ENCODE results near the gene TMEM106A. TPM values are rescaled to one million over a fixed set of nuclear protein-coding genes. Genes with fewer than 3 reads are reported as not detected.
A peak's percentile ranks its signal among the peaks of the same experiment; 100 is the strongest.

Gene TMEM106A
- total and polyA plus RNA-seq, 2 of the 13 experiments (the other 11 are each of a cell fraction or from before 2014, with no cell fraction given): 16.9 to 35.9 TPM

- TF ChIP-seq AHDC1 (CRISPR knock-in tag; IDR thresholded peaks at IDR 0.05; ENCODE audit: borderline replicate concordance) (no peak), ZNF574 (CRISPR knock-in tag; IDR thresholded peaks at IDR 0.05) (no peak), CREB3 (CRISPR knock-in tag; IDR thresholded peaks at IDR 0.05) (peak; percentile 78; the same call in 1 of the 2 replicates), GZF1 (CRISPR knock-in tag; IDR thresholded peaks at IDR 0.05) (no peak), ZNF720 (CRISPR knock-in tag; IDR thresholded peaks at IDR 0.05) (no peak), ZGPAT (CRISPR knock-in tag; IDR thresholded peaks at IDR 0.05) (peak; percentile 17), ZNF7 (CRISPR knock-in tag; IDR thresholded peaks at IDR 0.05) (no peak), XBP1 (CRISPR knock-in tag; IDR thresholded peaks at IDR 0.05) (no peak), MZF1 (CRISPR knock-in tag; IDR thresholded peaks at IDR 0.05; ENCODE audit: borderline replicate concordance) (no peak), ELF4 (CRISPR knock-in tag; IDR thresholded peaks at IDR 0.05; ENCODE audit: borderline replicate concordance) (peak; percentile 70; the same call in 1 of the 2 replicates), POLR2G (IDR thresholded peaks at IDR 0.05; ENCODE audit: low read depth, low read length) (peak; percentile 19), ZNF224 (CRISPR knock-in tag; IDR thresholded peaks at IDR 0.05) (no peak), ZNF776 (CRISPR knock-in tag; IDR thresholded peaks at IDR 0.05) (0 out of 2 replicates have a peak, but pooled peaks have one; percentile 24)
- TF ChIP-seq, protein P1, sequence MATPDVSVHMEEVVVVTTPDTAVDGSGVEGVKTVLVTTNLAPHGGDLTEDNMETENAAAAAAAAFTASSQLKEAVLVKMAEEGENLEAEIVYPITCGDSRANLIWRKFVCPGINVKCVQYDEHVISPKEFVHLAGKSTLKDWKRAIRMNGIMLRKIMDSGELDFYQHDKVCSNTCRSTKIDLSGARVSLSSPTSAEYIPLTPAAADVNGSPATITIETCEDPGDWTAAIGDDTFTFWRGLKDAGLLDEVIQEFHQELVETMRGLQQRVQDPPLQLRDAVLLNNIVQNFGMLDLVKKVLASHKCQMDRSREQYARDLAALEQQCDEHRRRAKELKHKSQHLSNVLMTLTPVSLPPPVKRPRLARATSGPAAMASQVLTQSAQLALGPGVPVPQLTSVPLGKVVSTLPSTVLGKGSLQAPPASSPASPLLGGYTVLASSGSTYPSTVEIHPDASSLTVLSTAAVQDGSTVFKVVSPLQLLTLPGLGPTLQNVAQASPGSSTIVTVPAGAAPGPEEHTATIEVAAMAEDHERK (CRISPR knock-in tag; IDR thresholded peaks at IDR 0.05; ENCODE audit: low read depth): no peak
- TF ChIP-seq, protein P2, sequence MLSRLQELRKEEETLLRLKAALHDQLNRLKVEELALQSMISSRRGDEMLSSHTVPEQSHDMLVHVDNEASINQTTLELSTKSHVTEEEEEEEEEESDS (CRISPR knock-in tag; IDR thresholded peaks at IDR 0.05; ENCODE audit: borderline replicate concordance): no peak
These were observed 41.4 kb upstream of the TMEM106A start (continued) for GRCh38 chr17:43170140-43170765.

Measured in HepG2 (cell line).